Measurements from ENCODE around the gene SIPA1L2.

The SIPA1L2 gene

GRCh38 chr1:232648316-232648715 is 18.4 kb upstream of the SIPA1L2 start:
- no peak for DNase-seq (ENCODE audit: low spot score)

- no peak for DNase-seq (ENCODE audit: low spot score)
Measured at GRCh38 chr1:232644209-232644608, 14.3 kb upstream of the SIPA1L2 start.

GRCh38 chr1:232643251-232643650 is 13.3 kb upstream of the SIPA1L2 start:
- no peak for DNase-seq (ENCODE audit: low spot score)

GRCh38 chr1:232641507-232641906 is 11.6 kb upstream of the SIPA1L2 start:
- no peak for DNase-seq (ENCODE audit: low spot score)

GRCh38 chr1:232636799-232637198 is 6.9 kb upstream of the SIPA1L2 start:
- no peak for DNase-seq (ENCODE audit: low spot score)

GRCh38 chr1:232635778-232636356 is 5.9 kb upstream of the SIPA1L2 start:
- DNase-seq (ENCODE audit: low spot score) = peak; percentile 51

GRCh38 chr1:232635279-232635678 is 5.3 kb upstream of the SIPA1L2 start:
- no peak for DNase-seq (ENCODE audit: low spot score)

GRCh38 chr1:232634096-232634495 is 4.2 kb upstream of the SIPA1L2 start:
- DNase-seq (ENCODE audit: low spot score) = peak; percentile 76

- DNase-seq (ENCODE audit: low spot score) = no peak
Measured at GRCh38 chr1:232630894-232631195, 912 bp upstream of the SIPA1L2 start.

- peak; percentile 35 for DNase-seq (ENCODE audit: low spot score)
Measured at GRCh38 chr1:232629250-232630046, 485 bp downstream of the SIPA1L2 start.

- peak; percentile 79 for DNase-seq (ENCODE audit: low spot score)
Measured at GRCh38 chr1:232628335-232629249, 1.3 kb downstream of the SIPA1L2 start.

- peak; percentile 32 for DNase-seq (ENCODE audit: low spot score)
Measured at GRCh38 chr1:232627645-232628334, 2.1 kb downstream of the SIPA1L2 start.

GRCh38 chr1:232627171-232627570 is 2.8 kb downstream of the SIPA1L2 start:
- DNase-seq (ENCODE audit: low spot score) = no peak

GRCh38 chr1:232626452-232626851 is 3.5 kb downstream of the SIPA1L2 start:
- no peak for DNase-seq (ENCODE audit: low spot score)

- no peak for DNase-seq (ENCODE audit: low spot score)
Measured at GRCh38 chr1:232625319-232625868, 4.5 kb downstream of the SIPA1L2 start.

- no peak for DNase-seq (ENCODE audit: low spot score)
Measured at GRCh38 chr1:232624546-232625281, 5.2 kb downstream of the SIPA1L2 start.

GRCh38 chr1:232622981-232623380 is 7.0 kb downstream of the SIPA1L2 start:
- DNase-seq (ENCODE audit: low spot score) = peak; percentile 46

- no peak for DNase-seq (ENCODE audit: low spot score)
Measured at GRCh38 chr1:232622378-232622777, 7.6 kb downstream of the SIPA1L2 start.

- DNase-seq (ENCODE audit: low spot score) = no peak
Measured at GRCh38 chr1:232621050-232621449, 8.9 kb downstream of the SIPA1L2 start.

- DNase-seq (ENCODE audit: low spot score) = peak; percentile 86
Measured at GRCh38 chr1:232620356-232620969, 9.5 kb downstream of the SIPA1L2 start.

GRCh38 chr1:232617237-232617636 is 12.7 kb downstream of the SIPA1L2 start:
- no peak for DNase-seq (ENCODE audit: low spot score)
